Brain microvascular endothelial cell (primary cell): ENCODE data around the gene SLC35F3.
"Not testable (repeated sequence)": the region's sequence is repeated elsewhere in the genome, so short reads cannot be mapped to it uniquely, and the experiment has no call there.

Experiments used
- DNase-seq: peaks from one replicate; pipeline ENCODE4 v3.0.0-alpha.2; 2020
- H3K27ac ChIP-seq: fragments of 250-450 bp; sonication (Bioruptor Pico); 2 replicates; pipeline ENCODE4 v1.5.1; 2020; ENCODE audit warnings: mild to moderate bottlenecking, moderate library complexity
- H3K27me3 ChIP-seq: fragments of 250-450 bp; sonication (Bioruptor Pico); replicated peaks from 2 replicates; pipeline ENCODE4 v1.5.1; 2020; ENCODE audit warnings: mild to moderate bottlenecking
- H3K36me3 ChIP-seq: fragments of 250-450 bp; sonication (Bioruptor Pico); replicated peaks from 2 replicates; pipeline ENCODE4 v1.5.1; 2020; ENCODE audit warnings: mild to moderate bottlenecking
- H3K4me3 ChIP-seq: 2 replicates; pipeline ENCODE4 v1.5.1; 2011; ENCODE audit warnings: low read depth, mild to moderate bottlenecking, control low read depth, low read length, moderate library complexity
- CTCF ChIP-seq: IDR thresholded peaks from 2 replicates; pipeline ENCODE4 v1.5.1; 2011; ENCODE audit warnings: low read depth, mild to moderate bottlenecking, moderate library complexity, low read length, control low read depth, inconsistent platforms; ENCODE audit errors: missing control alignments
- in situ Hi-C: cut with HindIII; loops from 2 replicates; pipeline ENCODE4 v1.10.0; 2017; ENCODE audit warnings: low sequenced_read_pairs, low pct_ligation_motif_present

SLC35F3 gene

GRCh38 chr1:234208791-234209190, 304.3 kb downstream of the SLC35F3 start:
- Histone ChIP-seq H3K27ac (no peak overlapping the region), H3K4me3 (no peak overlapping the region), H3K27me3 (peaks cover 8% of the 10 kb centered on the region), H3K36me3 (no peaks in the 10 kb centered on the region)
- DNase-seq = no peak
- in situ Hi-C loops = no loop called here
- TF ChIP-seq CTCF = no peak

- H3K27ac ChIP-seq, H3K36me3 ChIP-seq, in situ Hi-C loops, H3K4me3 ChIP-seq, DNase-seq: not testable (repeated sequence)
- peaks cover 23% of the 10 kb centered on the region for H3K27me3 ChIP-seq
These were observed 306.0 kb downstream of the SLC35F3 start for GRCh38 chr1:234210429-234210828.

- in situ Hi-C loops, H3K27ac ChIP-seq, DNase-seq: not testable (repeated sequence)
These were observed 307.4 kb downstream of the SLC35F3 start for GRCh38 chr1:234211855-234212254.

GRCh38 chr1:234212764-234213657, 308.5 kb downstream of the SLC35F3 start:
- H3K36me3 ChIP-seq = no peaks in the 10 kb centered on the region
- no peak for DNase-seq
- H3K27ac ChIP-seq = no peak overlapping the region
- TF ChIP-seq CTCF = peak; percentile 68
- peaks cover 23% of the 10 kb centered on the region for H3K27me3 ChIP-seq
- H3K4me3 ChIP-seq = no peak overlapping the region
- in situ Hi-C loops = no loop called here

More at GRCh38 chr1:234211855-234212254, 307.4 kb downstream of the SLC35F3 start:
- peaks cover 23% of the 10 kb centered on the region for H3K27me3 ChIP-seq
- H3K36me3 ChIP-seq, H3K4me3 ChIP-seq: not testable (repeated sequence)

DNA sequence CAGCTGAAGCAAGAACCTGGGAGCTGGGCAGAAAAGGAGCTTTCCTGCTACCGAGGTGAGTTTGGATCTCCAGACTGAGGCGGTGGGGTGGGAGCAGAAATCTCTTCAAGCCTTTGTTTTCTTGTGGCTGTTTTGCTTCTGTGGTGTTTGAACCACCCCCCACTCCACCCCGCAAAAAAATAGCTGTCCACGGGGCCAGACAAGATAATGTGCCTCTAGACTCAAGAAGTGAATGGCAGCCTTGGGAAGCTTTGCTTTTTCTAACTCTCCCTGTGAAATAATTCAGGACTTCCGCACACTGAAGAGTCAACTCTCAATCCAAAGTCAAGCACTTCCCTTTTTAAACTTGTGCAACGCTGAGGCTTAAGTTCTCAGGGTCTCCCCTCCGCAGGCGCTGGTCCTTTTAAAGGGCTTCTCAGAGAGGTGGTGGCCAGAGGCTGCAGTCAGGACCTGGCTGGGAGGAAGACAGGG, 309.2 kb downstream of the SLC35F3 start:
- Histone ChIP-seq H3K36me3 (no peaks in the 10 kb centered on the region), H3K27ac (no peak overlapping the region), H3K4me3 (peak overlapping the region; percentile 35), H3K27me3 (peaks cover 23% of the 10 kb centered on the region)
- TF ChIP-seq CTCF = no peak
- in situ Hi-C loops = no loop called here
- no peak for DNase-seq

- H3K27ac ChIP-seq = no peak overlapping the region
- in situ Hi-C loops = no loop called here
- no peak for TF ChIP-seq CTCF
- DNase-seq = no peak
- peak overlapping the region; percentile 35 for H3K4me3 ChIP-seq
- H3K27me3 ChIP-seq = peaks cover 23% of the 10 kb centered on the region
- no peaks in the 10 kb centered on the region for H3K36me3 ChIP-seq
These were observed 309.8 kb downstream of the SLC35F3 start for GRCh38 chr1:234214129-234214910.
